Measurements from ENCODE around the gene MSH5. TPM values are rescaled to one million over a fixed set of nuclear protein-coding genes. Genes with fewer than 3 reads are reported as not detected.

The MSH5 gene
- total and polyA plus RNA-seq, 9 of the 15 experiments (the other 6 are each of a cell fraction or from before 2014, with no cell fraction given) = 12.5 to 104 (median 46.6) TPM

GRCh38 chr6:31794866-31795615 is 55.2 kb downstream of the MSH5 start (continued):
- TF ChIP-seq ZNF407 (IDR thresholded peaks at IDR 0.05; ENCODE audit: low read depth) = no peak
- TF ChIP-seq CHAMP1 (IDR thresholded peaks at IDR 0.05) = no peak
- TF ChIP-seq KLF1 (tag; IDR thresholded peaks at IDR 0.05) = no peak
- no peak for TF ChIP-seq MTA1 (IDR thresholded peaks at IDR 0.05; ENCODE audit: borderline replicate concordance)
- peak in 1 of 2 experiments; percentile 37; a peak in 1 of 4 replicates for TF ChIP-seq MLX (CRISPR knock-in tag; conservative IDR thresholded peaks at IDR 0.05)
- TF ChIP-seq SLC30A9 (CRISPR knock-in tag; IDR thresholded peaks at IDR 0.05) = no peak
- peak; percentile 93; the same call in 1 of the 2 replicates for TF ChIP-seq TGIF2 (CRISPR knock-in tag; IDR thresholded peaks at IDR 0.05)
- TF ChIP-seq HDAC1 (IDR thresholded peaks at IDR 0.05) = no peak
- no peak for TF ChIP-seq ELF2 (CRISPR knock-in tag; IDR thresholded peaks at IDR 0.05)
- no peak for TF ChIP-seq ZNF184 (CRISPR knock-in tag; IDR thresholded peaks at IDR 0.05)
- no peak for TF ChIP-seq ETV1 (tag; conservative IDR thresholded peaks at IDR 0.05; ENCODE audit: low read depth)
- TF ChIP-seq SRSF1 (IDR thresholded peaks at IDR 0.05; ENCODE audit: low read depth, low read length) = no peak
- TF ChIP-seq PHB2 (IDR thresholded peaks at IDR 0.05; ENCODE audit: low read depth) = no peak
- TF ChIP-seq ZNF212 (CRISPR knock-in tag; IDR thresholded peaks at IDR 0.05) = peak; percentile 38; the same call in 1 of the 2 replicates
- peak; percentile 94; the same call in 1 of the 2 replicates for TF ChIP-seq RBFOX2 (IDR thresholded peaks at IDR 0.05; ENCODE audit: low read depth, low read length)
- TF ChIP-seq ZFP30 (CRISPR knock-in tag; IDR thresholded peaks at IDR 0.05; ENCODE audit: borderline replicate concordance) = no peak
- TF ChIP-seq TBP (optimal IDR thresholded peaks at IDR 0.05; ENCODE audit: low read depth, low read length) = peak; percentile 1
- TF ChIP-seq ZNF717 (CRISPR knock-in tag; IDR thresholded peaks at IDR 0.05) = no peak
